Activated CD8-positive, alpha-beta memory T cell treated with anti-CD3 and anti-CD28 coated beads for 1 hour (primary cell): ENCODE data around the gene CDKN3.
"Not testable (repeated sequence)": the region's sequence is repeated elsewhere in the genome, so short reads cannot be mapped to it uniquely, and the experiment has no call there.

Source experiments
- DNase-seq, 2 donors: peaks; one replicate each; pipeline ENCODE4 v3.0.0-alpha.2; 2020; ENCODE audit warnings: low read depth in 1 of 2; ENCODE audit errors: extremely low read depth in 1 of 2

The CDKN3 gene

DNA sequence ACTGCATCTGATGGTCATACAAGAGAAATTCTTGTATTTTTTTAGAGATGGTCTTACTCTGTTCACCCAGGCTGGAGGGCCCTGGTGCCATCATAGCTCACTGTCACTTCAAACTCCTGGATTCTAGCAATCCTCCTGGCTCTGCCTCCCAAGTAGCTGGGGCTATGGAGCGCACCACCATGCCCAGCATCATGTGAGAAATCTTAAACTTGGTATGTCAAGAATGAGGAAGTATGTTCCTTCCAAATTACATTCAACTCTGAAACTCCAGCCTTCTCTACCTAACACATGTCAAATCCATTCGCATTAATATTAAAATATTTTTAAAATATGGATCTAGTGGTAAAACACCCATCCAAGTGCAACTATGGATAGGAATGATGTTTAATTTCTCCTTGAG lies 27.5 kb upstream of the CDKN3 start:
- no peak for DNase-seq

DNA sequence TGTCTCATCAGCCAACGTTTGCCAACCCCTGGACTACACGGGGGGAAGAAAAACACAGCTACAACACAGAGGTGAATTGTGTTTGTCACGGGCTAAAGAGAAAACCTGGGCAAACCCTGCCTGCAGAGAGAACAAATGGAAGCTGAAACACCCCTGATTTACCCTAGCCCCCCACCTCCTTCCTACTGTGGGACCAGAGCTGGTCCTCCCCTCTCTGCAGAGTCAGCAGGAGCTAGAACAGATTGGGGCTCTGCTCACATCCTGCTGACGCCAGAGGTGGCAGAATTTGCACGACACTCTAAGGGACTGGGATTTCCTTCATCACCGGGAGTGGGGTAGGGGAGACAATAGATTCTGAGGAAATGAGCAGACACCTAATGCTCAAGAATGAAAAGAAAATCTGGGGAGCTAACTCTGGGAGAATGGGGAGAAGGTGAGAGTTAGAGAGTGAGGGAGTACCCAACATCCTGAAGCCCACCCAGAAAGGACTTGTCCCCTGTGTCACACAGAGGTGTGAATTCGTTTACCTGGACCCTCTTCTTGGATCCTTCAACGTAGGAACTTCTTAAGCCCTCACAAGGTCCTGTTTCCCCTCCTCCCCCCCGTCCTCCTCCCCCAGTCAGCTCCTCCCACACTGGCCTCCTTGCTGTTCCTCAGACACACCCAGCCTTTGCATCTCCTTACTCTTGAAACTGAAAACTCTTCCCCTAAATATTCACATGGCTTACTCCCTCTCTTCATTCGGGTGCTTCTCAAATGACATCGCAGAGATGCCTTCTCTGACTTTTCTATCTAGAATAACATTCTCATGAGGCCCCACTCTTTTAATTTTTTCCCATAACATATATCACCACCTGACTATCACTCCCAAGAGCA lies 26.2 kb upstream of the CDKN3 start:
- no peak for DNase-seq

DNA sequence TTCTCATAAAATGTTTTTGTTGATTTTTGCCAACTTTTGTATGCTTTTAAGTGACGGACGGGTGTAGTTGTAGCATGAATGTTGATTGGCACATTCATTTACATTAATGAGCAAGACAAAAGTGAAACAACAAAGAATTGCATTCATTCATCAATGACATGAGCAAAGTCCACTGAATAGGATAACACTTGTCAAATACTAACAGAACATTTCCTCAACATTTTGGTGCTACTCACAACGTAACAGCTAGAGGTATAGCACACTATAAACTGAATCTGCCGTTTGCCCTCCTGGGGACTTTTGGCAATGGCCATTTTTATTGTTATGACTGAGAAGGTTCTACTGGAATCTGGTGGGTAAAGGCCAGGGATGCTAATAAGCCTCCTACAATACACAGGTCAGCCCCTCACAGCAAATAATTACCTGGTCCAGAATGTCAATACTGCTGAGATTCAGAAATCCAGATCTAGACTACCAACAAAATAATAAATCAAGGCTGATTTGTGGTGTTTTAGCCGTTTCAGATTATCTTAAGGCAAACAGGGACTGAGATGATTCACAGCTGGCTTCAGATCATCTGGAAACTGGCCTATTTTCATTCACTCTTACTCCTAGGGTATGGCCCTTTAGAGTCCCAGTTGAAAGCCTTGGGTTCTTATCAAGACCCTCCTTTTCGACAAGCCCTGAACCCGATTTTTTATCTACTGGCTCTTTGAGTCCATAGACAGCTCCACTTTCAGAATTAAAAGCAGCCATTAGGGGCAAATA lies 22.5 kb upstream of the CDKN3 start:
- DNase-seq = no peak

DNA sequence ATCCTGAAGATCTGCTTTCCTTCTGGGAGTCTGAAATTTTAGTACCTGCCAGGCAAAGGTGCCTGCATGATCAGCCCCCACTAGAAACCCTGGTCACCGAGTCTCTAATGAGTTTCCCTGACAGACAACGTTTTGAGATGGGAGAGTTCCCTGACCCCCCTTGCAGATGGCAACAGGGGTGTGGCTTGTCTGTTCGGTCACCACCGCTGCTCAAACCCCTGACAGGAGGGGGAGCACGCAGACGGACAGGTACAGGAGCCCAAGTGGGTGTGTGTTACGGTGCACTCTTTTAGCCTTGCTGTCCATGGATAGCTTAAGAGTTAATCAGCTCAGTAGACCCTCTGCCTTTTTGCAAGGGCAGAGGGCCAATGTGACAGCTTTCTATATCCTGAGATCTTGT lies 19.3 kb upstream of the CDKN3 start:
- DNase-seq = no peak

DNA sequence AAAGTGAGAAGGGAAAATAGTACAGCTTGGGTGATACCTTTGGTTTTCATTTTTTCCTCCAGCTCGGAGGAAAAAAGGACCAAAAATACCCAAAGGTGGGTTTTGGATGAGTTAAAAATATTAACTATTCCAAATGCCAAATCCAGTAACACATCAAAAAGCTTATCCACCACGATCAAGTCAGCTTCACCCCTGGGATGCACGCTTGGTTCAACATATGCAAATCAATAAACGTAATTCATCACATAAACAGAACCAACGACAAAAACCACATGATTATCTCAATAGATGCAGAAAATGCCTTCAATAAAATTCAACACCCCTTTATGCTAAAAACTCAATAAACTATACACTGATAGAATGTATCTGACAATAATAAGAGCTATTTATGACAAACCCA lies 17.9 kb upstream of the CDKN3 start:
- not testable (repeated sequence) for DNase-seq

DNA sequence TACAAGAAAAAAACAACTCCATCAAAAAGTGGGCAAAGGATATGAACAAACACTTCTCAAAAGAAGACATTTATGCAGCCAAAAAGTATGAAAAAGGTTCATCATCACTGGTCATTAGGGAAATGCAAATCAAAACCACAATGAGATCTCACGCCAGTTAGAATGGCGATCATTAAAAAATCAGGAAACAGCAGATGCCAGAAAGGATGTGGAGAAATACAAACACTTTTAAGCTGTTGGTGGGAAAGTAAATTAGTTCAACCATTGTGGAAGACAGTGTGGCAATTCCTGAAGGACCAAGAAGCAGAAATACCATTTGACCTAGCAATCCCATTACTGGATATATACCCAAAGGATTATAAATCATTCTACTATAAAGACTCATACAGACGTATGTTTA lies 16.2 kb upstream of the CDKN3 start:
- DNase-seq = not testable (repeated sequence)

DNA sequence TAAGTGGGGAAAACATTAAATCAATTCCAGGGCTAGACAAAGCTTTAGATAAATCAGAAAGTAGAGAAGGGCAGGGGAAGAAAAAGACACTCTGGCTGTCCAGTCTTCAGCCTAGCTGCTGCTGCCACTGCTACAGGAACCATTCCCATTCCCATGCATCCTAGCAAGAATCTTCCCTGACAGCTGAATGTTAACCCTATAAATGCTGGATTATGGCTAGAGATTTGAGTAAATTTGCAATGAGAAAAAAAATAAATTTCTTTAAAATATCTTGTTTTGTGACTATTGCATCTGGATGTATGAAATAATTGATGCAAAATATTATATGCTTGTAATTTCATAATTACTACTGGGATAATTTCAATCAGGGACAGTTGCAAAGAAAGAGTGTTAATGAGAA lies 15.0 kb upstream of the CDKN3 start:
- no peak for DNase-seq

DNA sequence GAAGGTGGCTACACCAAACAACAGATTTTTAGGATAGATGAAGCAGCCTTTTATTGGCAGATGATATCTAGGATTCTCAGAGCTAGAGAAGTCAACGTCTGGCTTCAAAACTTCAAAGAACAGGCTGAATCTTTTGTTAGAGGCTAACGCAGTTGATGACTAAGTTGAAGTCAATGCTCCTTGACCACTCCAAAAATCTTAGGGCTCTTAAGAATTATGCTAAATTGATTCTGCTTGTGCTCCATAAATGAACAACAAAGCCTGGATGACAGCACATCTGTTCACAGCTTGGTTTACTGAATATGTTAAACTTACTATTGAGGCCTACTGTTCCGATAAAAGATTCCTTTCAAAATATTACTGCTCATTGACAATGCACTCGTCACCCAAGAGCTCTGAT lies 13.0 kb upstream of the CDKN3 start:
- no peak for DNase-seq

DNA sequence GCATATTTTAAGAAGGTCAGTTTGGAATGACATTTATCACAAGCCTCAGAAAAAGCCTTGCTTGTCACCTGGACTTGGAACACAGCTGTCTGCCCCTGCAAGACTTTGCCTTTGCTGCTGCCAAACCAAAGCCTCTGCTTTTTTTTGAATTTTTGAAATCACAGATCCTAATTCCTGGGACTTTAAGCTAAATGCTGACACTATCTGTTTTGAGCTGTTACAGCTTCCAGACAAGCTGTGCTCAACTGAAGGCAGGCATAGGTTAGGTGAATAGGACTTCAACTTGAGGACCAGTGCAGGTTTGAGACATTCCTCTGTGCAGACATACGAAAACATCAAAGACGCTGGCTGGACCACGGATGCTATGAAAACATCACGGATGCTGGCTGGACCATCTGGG lies 11.3 kb upstream of the CDKN3 start:
- DNase-seq = no peak

DNA sequence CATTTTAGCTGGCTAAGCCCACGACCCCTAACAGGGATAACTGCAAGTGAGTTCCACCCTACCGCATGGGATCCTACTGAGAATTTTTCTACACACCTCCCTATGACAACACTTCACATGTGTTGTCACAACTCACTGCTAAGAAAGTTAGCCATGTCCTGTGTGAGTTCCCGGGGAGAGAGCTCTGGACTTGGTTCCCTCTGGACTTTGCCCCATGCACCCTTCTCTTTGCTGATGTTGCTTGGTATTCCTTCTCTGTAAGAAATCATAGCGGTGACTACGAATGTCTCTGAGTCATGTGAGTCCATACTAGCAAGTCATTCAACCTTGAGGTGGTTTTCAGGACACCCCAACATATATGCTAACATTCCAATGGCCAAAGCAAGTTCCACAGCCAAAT lies 9.5 kb upstream of the CDKN3 start:
- DNase-seq = no peak

DNA sequence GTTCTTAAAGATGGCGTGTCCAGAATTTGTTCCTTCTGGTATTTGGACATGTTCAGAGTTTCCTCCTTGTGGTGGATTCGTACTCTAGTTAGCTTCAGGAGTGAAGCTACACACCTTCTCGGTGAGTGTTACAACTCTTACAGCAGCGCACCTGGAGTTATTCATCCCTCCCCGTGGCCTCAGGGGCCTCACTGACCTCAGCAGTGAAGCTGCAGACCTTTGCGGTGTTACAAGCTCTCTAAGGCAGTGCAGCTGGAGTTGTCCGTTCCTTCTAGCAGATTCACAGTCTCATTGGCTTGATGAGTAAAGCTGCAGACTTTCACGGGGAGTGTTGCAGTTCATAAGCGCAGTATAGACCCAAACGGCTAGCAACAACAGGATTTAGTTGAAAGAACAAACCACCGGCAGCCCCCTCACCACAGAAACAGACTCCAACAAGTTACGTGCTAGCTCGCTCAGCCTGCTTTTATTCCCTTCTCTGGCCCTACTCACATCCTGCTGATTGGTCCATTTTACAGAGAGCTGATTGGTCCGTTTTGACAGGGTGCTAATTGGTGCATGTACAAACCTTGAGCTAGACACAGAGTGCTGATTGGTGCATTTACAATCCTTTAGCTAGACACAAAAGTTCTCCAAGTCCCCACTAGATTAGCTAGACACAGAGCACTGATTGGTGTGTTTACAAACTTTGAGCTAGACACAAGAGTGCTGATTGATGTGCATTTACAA lies 4.5 kb upstream of the CDKN3 start:
- DNase-seq = no peak

DNA sequence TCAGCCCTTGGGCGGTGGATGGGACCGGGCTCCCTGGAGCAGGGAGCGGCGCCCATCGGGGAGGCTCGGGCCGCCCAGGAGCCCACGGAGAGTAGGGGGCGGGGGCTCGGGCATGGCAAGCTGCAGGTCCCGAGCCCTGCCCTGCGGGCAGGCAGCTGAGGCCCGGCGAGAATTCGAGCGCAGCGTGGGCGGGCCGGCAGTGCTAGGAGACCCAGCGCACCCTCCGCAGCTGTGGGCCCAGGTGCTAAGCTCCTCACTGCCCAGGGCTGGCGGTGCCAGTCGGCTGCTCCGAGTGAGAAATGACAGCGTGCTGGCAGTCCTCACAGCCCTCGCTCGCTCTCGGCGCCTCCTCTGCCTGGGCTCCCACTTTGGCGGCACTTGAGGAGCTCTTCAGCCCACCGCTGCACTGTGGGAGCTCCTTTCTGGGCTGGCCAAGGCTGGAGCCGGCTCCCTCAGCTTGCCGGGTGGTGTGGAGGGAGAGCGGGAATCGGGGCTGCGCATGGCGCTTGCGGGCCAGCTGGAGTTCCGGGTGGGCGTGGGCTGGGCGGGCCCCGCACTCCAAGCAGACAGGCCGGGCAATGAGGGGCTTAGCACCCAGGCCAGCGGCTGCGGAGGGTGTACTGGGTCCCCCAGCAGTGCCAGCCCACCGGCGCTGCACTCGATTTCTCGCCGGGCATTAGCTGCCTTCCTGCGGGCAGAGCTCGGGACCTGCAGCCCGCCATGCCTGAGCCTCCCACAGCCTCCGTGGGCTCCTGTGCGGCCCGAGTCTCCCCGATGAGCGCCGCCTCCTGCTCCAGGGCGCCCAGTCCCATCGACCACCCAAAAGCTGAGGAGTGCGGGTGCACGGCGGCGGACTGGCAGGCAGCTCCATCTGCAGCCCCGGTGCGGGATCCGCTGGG lies 3.6 kb upstream of the CDKN3 start:
- DNase-seq = not testable (repeated sequence)

DNA sequence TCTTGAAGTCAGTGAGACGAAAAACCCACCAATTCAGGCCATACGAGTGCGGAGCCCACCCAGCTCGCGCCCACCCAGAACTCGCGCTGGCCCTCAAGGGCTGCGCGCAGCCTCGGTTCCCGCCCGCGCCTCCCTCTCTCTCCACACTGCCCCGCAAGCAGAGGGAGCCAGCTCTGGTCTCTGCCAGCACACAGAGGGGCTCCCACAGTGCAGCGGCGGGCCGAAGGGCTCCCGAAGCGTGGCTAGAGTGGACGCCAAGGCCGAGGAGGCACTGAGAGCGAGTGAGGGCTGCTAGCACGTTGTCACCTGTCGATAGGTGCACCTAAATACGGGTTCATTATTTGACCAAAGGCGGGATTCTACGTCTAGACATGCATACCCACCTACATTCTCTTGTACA lies 2.2 kb upstream of the CDKN3 start:
- DNase-seq = no peak

DNA sequence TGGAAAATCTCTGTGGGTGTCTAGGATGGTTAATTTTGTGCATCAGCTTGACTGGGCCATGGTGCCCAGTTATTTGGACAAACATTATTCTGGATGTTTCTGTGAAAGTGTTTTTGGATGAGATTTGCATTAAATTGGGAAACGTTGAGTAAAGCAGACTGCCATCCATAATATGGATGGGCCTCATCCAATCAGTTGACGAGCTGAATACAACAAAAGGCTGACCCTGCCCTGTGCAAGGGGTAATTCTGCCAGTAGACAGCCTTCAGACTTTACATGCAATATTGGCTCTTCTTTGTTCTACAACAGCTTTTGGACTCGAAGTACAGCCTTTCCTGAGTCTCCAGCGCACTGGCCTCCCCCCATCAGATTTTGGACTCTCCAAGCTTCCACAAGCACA lies 1.5 kb upstream of the CDKN3 start:
- DNase-seq = no peak

DNA sequence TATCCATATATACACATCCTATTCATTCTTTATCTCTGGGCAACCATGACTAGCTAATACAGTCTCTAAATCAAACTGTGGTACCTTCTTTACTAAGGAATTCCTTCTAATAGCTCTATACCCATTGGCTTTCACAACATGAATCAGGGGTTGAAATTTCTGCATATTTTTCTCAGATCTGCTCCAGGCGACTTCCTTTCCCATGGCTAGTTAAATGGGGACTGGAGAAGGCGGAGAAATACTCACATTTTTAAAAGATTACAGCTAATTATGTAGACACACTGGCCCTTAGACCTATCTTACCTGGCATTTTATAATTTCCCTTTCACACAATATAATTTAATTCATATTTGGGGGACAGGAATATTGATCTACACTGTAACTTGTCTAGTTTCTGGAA lies 1.1 kb upstream of the CDKN3 start:
- no peak for DNase-seq

DNA sequence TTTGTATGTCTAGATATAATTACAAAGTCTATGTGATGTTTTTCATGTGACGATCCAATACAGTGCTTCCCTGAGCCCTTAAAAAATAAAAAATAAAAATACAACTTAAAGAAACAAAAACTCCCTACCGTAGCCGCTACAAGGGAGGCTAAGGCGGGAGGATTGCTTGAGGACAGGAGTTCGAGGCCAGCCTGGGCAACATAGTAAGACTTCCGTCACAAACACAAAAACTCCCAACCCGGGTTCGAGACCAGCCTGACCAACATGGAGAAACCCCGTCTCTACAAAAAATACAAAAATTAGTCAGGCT lies 669 bp upstream of the CDKN3 start:
- no peak for DNase-seq

DNA sequence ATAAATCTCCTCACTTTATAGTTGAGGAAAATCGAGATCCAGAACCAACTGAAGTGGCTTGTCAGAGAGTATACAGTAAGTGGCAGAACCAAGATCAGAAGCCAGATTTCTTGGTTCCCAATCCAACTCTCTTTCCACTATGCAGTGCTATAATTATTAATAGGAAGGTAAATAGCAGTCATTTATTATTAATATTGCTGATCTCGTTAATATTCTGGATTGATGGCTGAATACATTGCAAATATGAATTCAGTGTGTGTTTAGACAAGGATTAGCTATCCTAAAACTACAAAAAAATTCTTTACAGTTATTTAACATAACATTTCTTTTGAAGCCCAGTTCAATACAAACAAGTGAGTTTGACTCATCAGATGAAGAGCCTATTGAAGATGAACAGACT lies 2.8 kb downstream of the CDKN3 start:
- no peak for DNase-seq

DNA sequence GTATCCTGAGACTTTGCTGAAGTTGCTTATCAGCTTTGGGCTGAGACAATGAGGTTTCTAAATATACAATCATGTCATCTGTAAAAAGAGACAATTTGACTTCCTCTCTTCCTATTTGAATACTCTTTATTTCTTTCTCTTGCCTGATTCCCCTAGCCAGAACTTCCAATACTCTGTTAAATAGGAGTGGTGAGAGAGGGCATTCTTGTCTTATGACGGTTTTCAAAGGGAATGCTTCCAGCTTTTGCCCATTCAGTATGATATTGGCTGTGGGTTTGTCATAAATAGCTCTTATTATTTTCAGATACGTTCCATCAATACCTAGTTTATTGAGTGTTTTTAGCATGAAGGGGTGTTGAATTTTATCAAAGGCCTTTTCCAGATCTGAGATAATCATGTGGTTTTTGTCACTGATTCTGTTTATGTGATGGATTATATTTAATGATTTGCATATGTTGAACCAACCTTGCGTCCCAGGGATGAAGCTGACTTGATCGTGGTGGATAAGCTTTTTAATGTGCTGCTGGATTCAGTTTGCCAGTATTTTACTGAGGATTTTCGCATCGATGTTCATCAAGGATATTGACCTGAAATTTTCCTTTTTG lies 6.7 kb downstream of the CDKN3 start:
- not testable (repeated sequence) for DNase-seq

DNA sequence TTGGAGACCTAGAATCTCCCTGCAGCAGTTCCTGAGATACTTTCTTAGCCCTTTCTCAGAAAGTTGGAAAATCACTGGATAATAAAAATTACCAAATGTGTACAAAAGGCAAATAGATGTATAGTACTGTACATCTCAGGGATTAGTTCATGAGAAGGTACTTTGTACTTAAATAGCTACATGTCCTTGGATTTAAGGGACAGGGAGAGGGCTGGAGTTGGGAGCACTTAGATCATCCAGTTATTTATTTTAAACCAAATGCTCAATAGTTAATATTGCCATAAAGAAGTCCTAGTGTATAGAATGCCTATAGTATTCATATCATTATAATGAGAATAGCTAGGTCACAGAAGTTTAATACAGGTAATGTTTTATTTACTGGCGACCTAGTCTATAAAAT lies 13.4 kb downstream of the CDKN3 start:
- no peak for DNase-seq

DNA sequence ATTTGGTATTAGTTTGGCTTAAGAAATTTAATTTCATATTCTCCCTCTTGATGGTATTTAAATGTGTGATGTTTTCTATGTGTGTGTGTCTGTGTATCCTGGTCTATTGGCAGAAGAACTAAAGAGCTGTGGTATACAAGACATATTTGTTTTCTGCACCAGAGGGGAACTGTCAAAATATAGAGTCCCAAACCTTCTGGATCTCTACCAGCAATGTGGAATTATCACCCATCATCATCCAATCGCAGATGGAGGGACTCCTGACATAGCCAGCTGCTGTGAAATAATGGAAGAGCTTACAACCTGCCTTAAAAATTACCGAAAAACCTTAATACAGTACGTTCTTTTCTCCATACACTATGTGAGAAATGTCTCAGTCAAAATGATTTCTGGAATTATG lies 14.6 kb downstream of the CDKN3 start:
- DNase-seq = no peak
